H9 (cell line): Measurements from ENCODE around the gene PNPLA1. TPM values are rescaled to one million over a fixed set of nuclear protein-coding genes. Genes with fewer than 3 reads are reported as not detected.

Experiments used
- DNase-seq: peaks from one replicate; pipeline ENCODE4 v3.0.0-alpha.2; 2017
- H2AFZ ChIP-seq: one replicate; pipeline ENCODE4 v1.6.1; 2013; ENCODE audit warnings: mild to moderate bottlenecking, low read length, control low read depth, moderate library complexity
- H2AK5ac ChIP-seq: 2 replicates; pipeline ENCODE4 v1.6.1; 2013; ENCODE audit warnings: low read length, control low read depth, mixed read lengths; ENCODE audit not compliant: insufficient read length
- H2BK120ac ChIP-seq: one replicate; pipeline ENCODE4 v1.6.1; 2013; ENCODE audit warnings: low read depth, mild to moderate bottlenecking, low read length, control low read depth, inconsistent platforms; ENCODE audit not compliant: poor library complexity, severe bottlenecking
- H2BK12ac ChIP-seq: 2 replicates; pipeline ENCODE4 v1.6.1; 2013; ENCODE audit warnings: low read length, control low read depth, mixed read lengths, low read depth; ENCODE audit not compliant: insufficient read length
- H2BK15ac ChIP-seq: 2 replicates; pipeline ENCODE4 v1.6.1; 2013; ENCODE audit warnings: low read depth, low read length, control low read depth
- H2BK20ac ChIP-seq: one replicate; pipeline ENCODE4 v1.6.1; 2013; ENCODE audit warnings: low read depth, mild to moderate bottlenecking, low read length, control low read depth, inconsistent platforms; ENCODE audit not compliant: poor library complexity, severe bottlenecking
- H2BK5ac ChIP-seq: 2 replicates; pipeline ENCODE4 v1.6.1; 2013; ENCODE audit warnings: low read length, control low read depth, mixed read lengths; ENCODE audit not compliant: insufficient read length
- H3K14ac ChIP-seq: 2 replicates; pipeline ENCODE4 v1.6.1; 2013; ENCODE audit warnings: low read length, control low read depth; ENCODE audit not compliant: insufficient read depth
- H3K18ac ChIP-seq: 2 replicates; pipeline ENCODE4 v1.6.1; 2013; ENCODE audit warnings: low read depth, mild to moderate bottlenecking, mixed read lengths, low read length, control low read depth; ENCODE audit not compliant: insufficient read length
- H3K23ac ChIP-seq: 2 replicates; pipeline ENCODE4 v1.6.1; 2013; ENCODE audit warnings: low read length, control low read depth, mixed read lengths, low read depth; ENCODE audit not compliant: insufficient read length
- H3K23me2 ChIP-seq: 2 replicates; pipeline ENCODE4 v1.6.1; 2013; ENCODE audit warnings: low read depth, mild to moderate bottlenecking, mixed read lengths, low read length, control low read depth; ENCODE audit not compliant: insufficient read length, poor library complexity, severe bottlenecking
- H3K27ac ChIP-seq: 2 replicates; pipeline ENCODE4 v1.5.1; 2013; ENCODE audit warnings: low read length, control low read depth, mixed read lengths, low read depth; ENCODE audit not compliant: insufficient read length
- H3K27me3 ChIP-seq: 2 replicates; pipeline ENCODE4 v1.6.1; 2013; ENCODE audit warnings: low read length, control low read depth, inconsistent platforms; ENCODE audit not compliant: insufficient read depth
- H3K4ac ChIP-seq: 2 replicates; pipeline ENCODE4 v1.6.1; 2013; ENCODE audit warnings: low read depth, mild to moderate bottlenecking, control low read depth, inconsistent platforms, low read length, moderate library complexity
- H3K4me1 ChIP-seq: 2 replicates; pipeline ENCODE4 v1.6.1; 2013; ENCODE audit warnings: low read length, control low read depth, inconsistent platforms; ENCODE audit not compliant: insufficient read depth
- H3K4me2 ChIP-seq: 2 replicates; pipeline ENCODE4 v1.6.1; 2013; ENCODE audit warnings: low read length, control low read depth, mixed read lengths; ENCODE audit not compliant: insufficient read length, insufficient read depth
- H3K56ac ChIP-seq: 2 replicates; pipeline ENCODE4 v1.6.1; 2013; ENCODE audit warnings: low read depth, mild to moderate bottlenecking, mixed read lengths, low read length, control low read depth; ENCODE audit not compliant: insufficient read length
- H3K79me1 ChIP-seq: 2 replicates; pipeline ENCODE4 v1.6.1; 2013; ENCODE audit warnings: low read depth, mild to moderate bottlenecking, moderate library complexity, low read length, control low read depth, inconsistent platforms; ENCODE audit not compliant: insufficient read depth, poor library complexity, severe bottlenecking
- H3K79me2 ChIP-seq: 2 replicates; pipeline ENCODE4 v1.6.1; 2013; ENCODE audit warnings: low read length, control low read depth, inconsistent platforms; ENCODE audit not compliant: insufficient read depth
- H3K9ac ChIP-seq: 2 replicates; pipeline ENCODE4 v1.6.1; 2013; ENCODE audit warnings: low read length, control low read depth, mixed read lengths; ENCODE audit not compliant: insufficient read length; ENCODE audit errors: extremely low read depth
- H3K9me3 ChIP-seq: one replicate; pipeline ENCODE4 v1.6.1; 2013; ENCODE audit warnings: low read depth, low read length, inconsistent platforms; ENCODE audit not compliant: control insufficient read depth
- H3T11ph ChIP-seq: one replicate; pipeline ENCODE4 v1.6.1; 2013; ENCODE audit warnings: mild to moderate bottlenecking, low read length, control low read depth, inconsistent platforms
- H4K20me1 ChIP-seq: one replicate; pipeline ENCODE4 v1.6.1; 2013; ENCODE audit not compliant: control insufficient read depth, insufficient read length, insufficient read depth
- H4K5ac ChIP-seq: 2 replicates; pipeline ENCODE4 v1.6.1; 2013; ENCODE audit warnings: low read depth, mild to moderate bottlenecking, mixed read lengths, low read length, control low read depth; ENCODE audit not compliant: insufficient read length
- H4K8ac ChIP-seq: replicated peaks from 2 replicates; pipeline ENCODE4 v1.6.1; 2013; ENCODE audit warnings: low read length, control low read depth, mixed read lengths, low read depth; ENCODE audit not compliant: insufficient read length
- H4K91ac ChIP-seq: 2 replicates; pipeline ENCODE4 v1.6.1; 2013; ENCODE audit warnings: low read depth, mild to moderate bottlenecking, moderate library complexity, mixed read lengths, low read length, control low read depth; ENCODE audit not compliant: insufficient read length
- H3K27ac Mint-ChIP-seq, 3 experiments: 2 replicates in 2 of 3; 3 replicates in 1 of 3; pipeline ENCODE4 v1.8.0; 2020 to 2021; ENCODE audit warnings: mixed read lengths in 3 of 3, mild to moderate bottlenecking in 1 of 3, moderate library complexity in 1 of 3
- H3K27me3 Mint-ChIP-seq: 2 replicates; pipeline ENCODE4 v1.8.0; 2021; ENCODE audit warnings: low read depth, mild to moderate bottlenecking, moderate library complexity, mixed read lengths
- H3K36me3 Mint-ChIP-seq, 3 experiments: 2 replicates in 2 of 3; 3 replicates in 1 of 3; pipeline ENCODE4 v1.8.0; 2020 to 2021; ENCODE audit warnings: low read depth in 3 of 3, mixed read lengths in 3 of 3; ENCODE audit not compliant: insufficient read depth in 1 of 3
- H3K4me1 Mint-ChIP-seq, 2 experiments: 2 replicates each; pipeline ENCODE4 v1.8.0; 2020; ENCODE audit warnings: mixed read lengths in 2 of 2
- H3K4me3 Mint-ChIP-seq, 2 experiments: 2 replicates in 1 of 2; 3 replicates in 1 of 2; pipeline ENCODE4 v1.8.0; 2020 to 2021; ENCODE audit warnings: mild to moderate bottlenecking in 2 of 2, mixed read lengths in 2 of 2, moderate library complexity in 1 of 2
- H3K9me3 Mint-ChIP-seq, 2 experiments: 2 replicates in 1 of 2; 3 replicates in 1 of 2; pipeline ENCODE4 v1.8.0; 2020; ENCODE audit warnings: mild to moderate bottlenecking in 2 of 2, mixed read lengths in 2 of 2, moderate library complexity in 1 of 2
- CTCF ChIP-seq: fragments of 200-600 bp; sonication (generic); conservative IDR thresholded peaks from 3 replicates; pipeline ENCODE4 v1.8.0; 2021; ENCODE audit warnings: antibody characterized with exemption, mild to moderate bottlenecking
- whole genome bisulfite sequencing: extraction: QIAGEN DNeasy Blood & Tissue Kit; methylation state at CpG from one replicate; pipeline ENCODE4 v1.1.7; 2013; ENCODE audit warnings: missing lambda C conversion rate, low lambda C conversion rate, mixed read lengths; ENCODE audit not compliant: insufficient read length; ENCODE audit errors: extremely low coverage; 5-methylcytosine and 5-hydroxymethylcytosine counted together
- total RNA-seq: library from RNA; stranded (reverse); gene quantifications from 2 replicates; pipeline ENCODE4 v1.2.1, GENCODE V29; 2021

The PNPLA1 gene
- total RNA-seq, 1 experiment from 2014 or later, result 0.09 TPM

GRCh38 chr6:36277946-36278470, 8.1 kb downstream of the PNPLA1 start:
- no peak overlapping the region for H2AK5ac ChIP-seq
- H3K9me3 ChIP-seq, result no peaks in the 10 kb centered on the region
- H3K79me1 ChIP-seq, result no peaks in the 10 kb centered on the region
- Mint-ChIP-seq H3K4me1 (no peaks in the 10 kb centered on the region; a peak in 1 of 4 replicates), H3K9me3 (no peaks in the 10 kb centered on the region; a peak in 1 of 5 replicates), H3K27ac (no peak overlapping the region), H3K4me3 (no peak overlapping the region), H3K27me3 (peaks cover 13% of the 10 kb centered on the region), H3K36me3 (no peaks in the 10 kb centered on the region)
- no peak for DNase-seq
- no peak overlapping the region for H4K8ac ChIP-seq
- H3K27ac ChIP-seq, result no peak overlapping the region
- no peak overlapping the region for H3T11ph ChIP-seq
- H3K9ac ChIP-seq, result no peak overlapping the region
- H3K4ac ChIP-seq, result no peak overlapping the region
- no peaks in the 10 kb centered on the region for H3K4me1 ChIP-seq
- H2BK5ac ChIP-seq, result no peak overlapping the region
- no peak overlapping the region for H4K5ac ChIP-seq
- no peak overlapping the region for H2AFZ ChIP-seq
- H2BK20ac ChIP-seq, result no peak overlapping the region
- H3K27me3 ChIP-seq, result no peaks in the 10 kb centered on the region; the same call in 1 of the 2 replicates
- TF ChIP-seq CTCF, result no peak
- no peaks in the 10 kb centered on the region for H3K23me2 ChIP-seq
- no peak overlapping the region for H2BK15ac ChIP-seq
- no peaks in the 10 kb centered on the region for H3K79me2 ChIP-seq
- H3K23ac ChIP-seq, result no peak overlapping the region
- no peaks in the 10 kb centered on the region for H4K20me1 ChIP-seq
- no CpG with 5 or more reads among the region's 2 CpGs for WGBS
- no peak overlapping the region for H3K14ac ChIP-seq
- no peak overlapping the region for H3K18ac ChIP-seq
- H4K91ac ChIP-seq, result no peak overlapping the region
- H3K56ac ChIP-seq, result no peak overlapping the region
- H2BK12ac ChIP-seq, result no peak overlapping the region
- no peak overlapping the region for H2BK120ac ChIP-seq
- H3K4me2 ChIP-seq, result no peak overlapping the region
